Endothelial cell (in vitro differentiated cells): ENCODE data around the gene CMIP. TPM values are rescaled to one million over a fixed set of nuclear protein-coding genes. Genes with fewer than 3 reads are reported as not detected.

Source experiments
- DNase-seq: peaks from one replicate; pipeline ENCODE4 v3.0.0; 2021; ENCODE audit warnings: low spot score
- H3K27ac Mint-ChIP-seq: one replicate; pipeline ENCODE4 v1.8.0; 2021; ENCODE audit warnings: mixed read lengths, inconsistent platforms; ENCODE audit not compliant: unreplicated experiment
- H3K27me3 Mint-ChIP-seq: one replicate; pipeline ENCODE4 v1.8.0; 2021; ENCODE audit warnings: mild to moderate bottlenecking, moderate library complexity, mixed read lengths, inconsistent platforms; ENCODE audit not compliant: unreplicated experiment
- H3K36me3 Mint-ChIP-seq: one replicate; pipeline ENCODE4 v1.8.0; 2021; ENCODE audit warnings: mild to moderate bottlenecking, low read depth, mixed read lengths, inconsistent platforms; ENCODE audit not compliant: unreplicated experiment
- H3K4me1 Mint-ChIP-seq: one replicate; pipeline ENCODE4 v1.8.0; 2021; ENCODE audit warnings: mild to moderate bottlenecking, mixed read lengths, inconsistent platforms; ENCODE audit not compliant: unreplicated experiment
- H3K4me3 Mint-ChIP-seq: one replicate; pipeline ENCODE4 v1.8.0; 2021; ENCODE audit warnings: mild to moderate bottlenecking, mixed read lengths, inconsistent platforms; ENCODE audit not compliant: unreplicated experiment
- H3K9me3 Mint-ChIP-seq: one replicate; pipeline ENCODE4 v1.8.0; 2021; ENCODE audit warnings: mixed read lengths, inconsistent platforms; ENCODE audit not compliant: unreplicated experiment
- CTCF ChIP-seq: fragments of 200-600 bp; sonication (generic); IDR thresholded peaks from one replicate; pipeline ENCODE4 v1.5.0; 2021; ENCODE audit warnings: antibody characterized with exemption; ENCODE audit not compliant: unreplicated experiment
- total RNA-seq: library from RNA; stranded (reverse); fragmentation: NEBNext Ultra II Directional; extraction: Animal tissue kit (Norgen Biotek cat#: 25700); gene quantifications from one replicate; pipeline ENCODE4 v1.2.1, GENCODE V29; 2021; ENCODE audit not compliant: unreplicated experiment

CMIP gene
- total RNA-seq, 1 donor from 2014 or later: 98.9 TPM

- Mint-ChIP-seq H3K4me3 (no peak overlapping the region), H3K4me1 (no peaks in the 10 kb centered on the region), H3K27me3 (peaks cover 23% of the 10 kb centered on the region), H3K36me3 (peaks cover 46% of the 10 kb centered on the region), H3K27ac (peak overlapping the region; percentile 30), H3K9me3 (no peaks in the 10 kb centered on the region)
- TF ChIP-seq CTCF: no peak
- DNase-seq: no peak
Observed at GRCh38 chr16:81676066-81676882, 231.7 kb downstream of the CMIP start.

- no peak for DNase-seq
- TF ChIP-seq CTCF: no peak
- H3K27ac Mint-ChIP-seq: peak overlapping the region; percentile 64
- no peaks in the 10 kb centered on the region for H3K4me1 Mint-ChIP-seq
- H3K4me3 Mint-ChIP-seq: peak overlapping the region; percentile 77
- H3K36me3 Mint-ChIP-seq: peaks cover 46% of the 10 kb centered on the region
- H3K27me3 Mint-ChIP-seq: peaks cover 23% of the 10 kb centered on the region
- no peaks in the 10 kb centered on the region for H3K9me3 Mint-ChIP-seq
Observed at GRCh38 chr16:81676883-81677737, 232.5 kb downstream of the CMIP start.

DNA sequence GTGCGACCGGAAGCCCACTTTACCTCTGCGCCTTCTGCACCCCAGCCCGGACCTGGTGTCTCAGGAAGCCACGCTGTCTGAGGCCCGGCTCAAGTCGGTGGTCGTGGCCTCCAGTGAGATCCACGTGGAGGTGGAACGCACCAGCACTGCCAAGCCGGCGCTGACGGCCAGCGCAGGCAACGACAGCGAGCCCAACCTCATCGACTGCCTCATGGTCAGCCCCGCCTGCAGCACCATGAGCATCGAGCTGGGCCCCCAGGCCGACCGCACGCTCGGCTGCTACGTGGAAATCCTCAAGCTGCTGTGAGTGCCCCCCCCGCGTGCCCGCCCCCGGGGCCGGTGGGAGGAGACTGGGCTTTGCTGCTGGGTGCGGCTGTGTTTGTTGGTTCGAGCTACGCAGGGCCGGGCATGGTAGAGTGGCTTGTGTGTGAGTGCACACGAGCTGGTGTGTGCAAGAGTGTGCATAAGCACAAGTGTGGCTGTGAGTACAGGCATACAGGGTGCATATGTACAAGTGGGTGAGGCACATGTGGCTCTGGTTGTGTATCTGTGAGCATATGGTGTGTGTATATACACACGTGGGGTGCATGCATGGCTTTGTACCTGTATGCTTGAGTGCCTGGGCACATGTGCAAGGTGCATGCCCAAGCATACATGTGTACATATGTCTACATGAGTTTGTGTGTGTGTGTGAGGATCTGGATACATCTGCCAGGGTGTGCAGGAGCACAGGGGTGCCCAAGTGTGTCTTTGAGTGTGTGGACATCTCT is 233.9 kb downstream of the CMIP start:
- H3K4me3 Mint-ChIP-seq: peak overlapping the region; percentile 21
- no peak for DNase-seq
- H3K9me3 Mint-ChIP-seq: no peaks in the 10 kb centered on the region
- H3K27me3 Mint-ChIP-seq: peaks cover 25% of the 10 kb centered on the region
- peak overlapping the region; percentile 34 for H3K27ac Mint-ChIP-seq
- TF ChIP-seq CTCF: no peak
- H3K4me1 Mint-ChIP-seq: no peaks in the 10 kb centered on the region
- peaks cover 40% of the 10 kb centered on the region for H3K36me3 Mint-ChIP-seq

GRCh38 chr16:81679721-81680430 is 235.3 kb downstream of the CMIP start:
- H3K9me3 Mint-ChIP-seq: no peaks in the 10 kb centered on the region
- H3K36me3 Mint-ChIP-seq: peaks cover 40% of the 10 kb centered on the region
- no peak for DNase-seq
- H3K27me3 Mint-ChIP-seq: peaks cover 22% of the 10 kb centered on the region
- no peaks in the 10 kb centered on the region for H3K4me1 Mint-ChIP-seq
- H3K27ac Mint-ChIP-seq: no peak overlapping the region
- no peak for TF ChIP-seq CTCF
- H3K4me3 Mint-ChIP-seq: no peak overlapping the region
